Motor neuron (in vitro differentiated cells): ENCODE measurements around the gene PPIP5K2. TPM values are rescaled to one million over a fixed set of nuclear protein-coding genes. Genes with fewer than 3 reads are reported as not detected.

Source experiments
- ATAC-seq, 8 experiments: fragments of 200-7000 bp; cut with Tn5 transposase; replicated peaks in 6 of 8; 2 replicates each; pipeline ENCODE4 v1.8.0; 2021; ENCODE audit warnings: mild to moderate bottlenecking in 8 of 8, moderate library complexity in 8 of 8
- H3K27ac ChIP-seq, 2 donors: fragments of 250-450 bp; sonication (Bioruptor Pico); 2 replicates each; pipeline ENCODE4 v1.9.0; 2021; ENCODE audit warnings: antibody characterized with exemption in 2 of 2, mild to moderate bottlenecking in 2 of 2, moderate library complexity in 1 of 2
- H3K4me1 ChIP-seq, 2 donors: fragments of 250-450 bp; sonication (Bioruptor Pico); replicated peaks in 1 of 2; 2 replicates each; pipeline ENCODE4 v1.6.1; 2021; ENCODE audit warnings: antibody characterized with exemption in 2 of 2, mild to moderate bottlenecking in 2 of 2, moderate library complexity in 1 of 2
- H3K4me3 ChIP-seq, 5 donors: fragments of 250-450 bp; sonication (Bioruptor Pico); 2 replicates each; pipeline ENCODE4 v1.9.0; 2021; ENCODE audit warnings: antibody characterized with exemption in 5 of 5, mild to moderate bottlenecking in 5 of 5, moderate library complexity in 4 of 5
- WGBS, 10 experiments: fragments of 450-650 bp; shearing (Covaris generic); methylation state at CpG; one replicate each; pipeline ENCODE4 v1.0.0; 2022; 5-methylcytosine and 5-hydroxymethylcytosine counted together
- in situ Hi-C, 9 experiments: fragments of 400-800 bp; cut with MboI; loops; one replicate each; pipeline ENCODE4 v1.15.0; 2021; ENCODE audit warnings: low sequenced_read_pairs in 9 of 9, low pct_unique_long_range_greater_than_20kb in 2 of 9; ENCODE audit not compliant: unreplicated experiment in 9 of 9
- total RNA-seq, 8 experiments: library from RNA; unstranded; fragments of 300-600 nt; gene quantifications; 2 replicates each; pipeline versions ENCODE4 v1.2.3 to v1.2.4, GENCODE V29; 2022

Gene PPIP5K2
- total RNA-seq, 8 experiments from 2014 or later, result 36.2 to 54.5 (median 50.6) TPM

DNA sequence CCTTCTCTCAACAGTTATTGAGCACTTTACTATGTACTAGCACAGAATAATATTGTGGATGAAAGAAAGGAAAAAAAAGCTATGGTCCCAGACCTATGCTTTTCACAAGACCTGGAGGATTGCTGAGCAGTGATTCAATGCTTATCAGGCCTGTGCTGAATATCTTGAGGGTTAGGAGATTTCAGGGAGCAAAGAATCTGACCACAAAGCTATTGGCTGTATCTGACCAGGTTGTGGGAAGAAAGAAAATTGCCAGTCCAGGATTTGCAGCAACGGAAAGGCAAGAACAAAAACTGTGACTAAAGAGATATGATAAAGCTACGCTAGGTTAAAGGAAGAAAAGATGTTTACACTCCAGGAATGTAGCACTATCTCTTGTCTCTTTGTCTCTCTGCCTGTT is 123.6 kb downstream of the PPIP5K2 start:
- ATAC-seq, result no peak
- 50 to 100% (median 83%) methylated on average over 1 to 2 of the region's 2 CpGs; no CpG with 5 or more reads in 3 of the 10 experiments for WGBS, 10 experiments
- H3K27ac ChIP-seq, result no peak overlapping the region
- H3K4me1 ChIP-seq, result no peaks in the 10 kb centered on the region
- no peak overlapping the region for H3K4me3 ChIP-seq
- in situ Hi-C loops, result loop anchor here in 1 of 9 experiments (25.0 kb wide), 1 partner anchor 219 kb away; no protein-coding TSS in a partner anchor

DNA sequence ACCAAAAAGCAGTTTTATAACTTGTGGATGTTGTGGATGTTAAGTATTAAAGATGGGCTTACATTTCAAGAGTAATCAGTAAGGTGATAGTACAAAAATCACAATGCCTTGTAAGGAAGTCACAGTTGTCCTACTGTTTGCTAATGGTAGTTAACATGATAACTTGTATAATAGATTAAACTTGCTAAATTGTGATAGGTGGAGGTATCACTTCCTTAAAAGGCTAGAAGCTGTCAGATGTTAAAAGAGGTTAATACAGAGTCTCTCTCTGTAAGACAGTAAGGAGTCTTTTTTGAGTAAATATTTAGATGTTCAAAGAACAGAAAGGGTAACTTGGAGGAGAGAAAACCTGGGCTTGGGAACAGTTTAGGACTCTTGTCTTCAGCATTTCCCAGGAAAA is 124.3 kb downstream of the PPIP5K2 start:
- in situ Hi-C loops, result loop anchor here in 1 of 9 experiments (25.0 kb wide), 1 partner anchor 218 kb away; no protein-coding TSS in a partner anchor
- Histone ChIP-seq H3K4me3 (no peak overlapping the region), H3K27ac (no peak overlapping the region), H3K4me1 (no peaks in the 10 kb centered on the region)
- ATAC-seq, result no peak

DNA sequence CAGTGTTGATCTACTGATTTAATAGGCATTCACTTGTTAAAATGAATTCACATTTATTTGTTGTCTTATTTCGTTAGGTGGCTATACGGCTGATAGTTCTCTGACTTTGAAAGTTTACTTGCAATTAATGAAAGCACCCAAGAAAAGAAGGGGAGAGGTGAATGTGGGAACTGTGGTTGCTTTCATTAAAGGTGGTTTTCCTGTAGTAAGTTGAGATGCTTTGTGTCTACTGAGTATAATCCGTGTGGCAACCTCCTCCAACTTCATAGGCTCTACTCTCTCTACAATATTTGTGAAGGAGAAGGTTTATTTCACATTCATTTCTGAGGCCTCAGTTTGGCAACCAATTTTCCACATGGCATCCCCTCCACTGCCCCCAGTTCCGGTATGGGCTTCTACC is 125.7 kb downstream of the PPIP5K2 start:
- Histone ChIP-seq H3K27ac (no peak overlapping the region), H3K4me1 (no peaks in the 10 kb centered on the region), H3K4me3 (no peak overlapping the region)
- 75 to 100% (median 95%) methylated on average over 1 to 4 of the region's 4 CpGs; no CpG with 5 or more reads in 1 of the 10 experiments for WGBS, 10 experiments
- in situ Hi-C loops, result loop anchor here in 1 of 9 experiments (25.0 kb wide), 1 partner anchor 217 kb away; no protein-coding TSS in a partner anchor
- no peak for ATAC-seq

- no peaks in the 10 kb centered on the region for H3K4me1 ChIP-seq
- WGBS, 10 experiments, result 0 to 100% (median 36%) methylated on average over 1 of the region's 1 CpG; no CpG with 5 or more reads in 3 of the 10 experiments
- ATAC-seq, result peak in 3 of 8 experiments; percentile 78 to 92 (median 86)
- in situ Hi-C loops, result loop anchor here in 1 of 9 experiments (25.0 kb wide), 1 partner anchor 215 kb away; no protein-coding TSS in a partner anchor
- no peak overlapping the region for H3K4me3 ChIP-seq
- no peak overlapping the region for H3K27ac ChIP-seq
Measured at GRCh38 chr5:103247118-103247517, 127.0 kb downstream of the PPIP5K2 start.

DNA sequence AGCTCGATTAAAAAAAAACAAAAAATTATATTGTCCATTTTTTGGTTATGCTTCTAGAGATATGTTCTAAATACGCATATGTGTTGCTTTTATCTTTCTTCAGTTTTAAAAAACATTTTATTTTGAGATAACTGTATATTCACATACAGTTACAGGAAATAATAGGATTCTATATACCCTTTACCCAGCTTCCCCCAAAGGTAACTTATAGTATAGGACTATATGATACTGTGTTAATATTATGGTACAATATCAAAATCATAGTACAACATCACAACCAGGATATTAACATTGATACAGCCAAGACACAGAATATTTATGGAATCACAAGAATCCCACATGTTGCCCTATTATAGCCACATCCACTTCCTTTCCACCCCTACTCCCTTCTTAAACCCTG is 129.0 kb downstream of the PPIP5K2 start:
- Histone ChIP-seq H3K27ac (no peak overlapping the region), H3K4me1 (no peaks in the 10 kb centered on the region), H3K4me3 (no peak overlapping the region)
- ATAC-seq, result no peak
- in situ Hi-C loops, result loop anchor here in 1 of 9 experiments (25.0 kb wide), 1 partner anchor 213 kb away; no protein-coding TSS in a partner anchor
- WGBS, 10 experiments, result 56 to 100% (median 95%) methylated on average over 1 to 2 of the region's 2 CpGs; no CpG with 5 or more reads in 1 of the 10 experiments

- no peak for ATAC-seq
Measured at GRCh38 chr5:103254921-103255320, 134.8 kb downstream of the PPIP5K2 start.

DNA sequence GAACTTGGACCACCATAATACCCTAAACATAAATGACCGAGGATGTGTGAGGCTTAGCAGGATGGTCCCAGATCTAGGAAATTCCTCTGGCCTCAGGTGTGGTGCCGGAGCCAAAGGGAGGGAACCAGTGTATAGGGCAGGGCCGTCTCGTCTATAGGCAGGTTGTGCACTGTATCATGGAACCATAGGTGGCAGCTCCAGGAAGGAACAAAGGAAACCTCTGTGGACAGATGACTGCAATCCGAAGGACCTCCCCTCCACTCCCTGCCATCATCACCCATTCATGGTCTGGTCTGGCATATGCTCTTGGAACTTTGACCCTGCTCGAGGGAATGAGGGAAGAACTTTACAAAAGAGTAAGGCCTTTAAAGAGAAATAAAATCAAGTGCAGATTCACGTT is 135.6 kb downstream of the PPIP5K2 start:
- peaks cover 0 to 2% of the 10 kb centered on the region in 2 donors for H3K4me1 ChIP-seq
- no peak overlapping the region for H3K27ac ChIP-seq
- no peak overlapping the region for H3K4me3 ChIP-seq
- in situ Hi-C loops, result loop anchor here in 2 of 9 experiments (25.0 kb wide), 1 partner anchor 207 kb away; no protein-coding TSS in a partner anchor
- 70 to 100% (median 82%) methylated on average over 2 to 6 of the region's 7 CpGs; no CpG with 5 or more reads in 4 of the 10 experiments for WGBS, 10 experiments
- no peak for ATAC-seq

More at GRCh38 chr5:103254921-103255320, 134.8 kb downstream of the PPIP5K2 start:
- no peak overlapping the region for H3K4me3 ChIP-seq
- H3K4me1 ChIP-seq, result no peaks in the 10 kb centered on the region
- 0 to 83% methylated on average over 1 of the region's 1 CpG; no CpG with 5 or more reads in 8 of the 10 experiments for WGBS, 10 experiments
- no peak overlapping the region for H3K27ac ChIP-seq
- in situ Hi-C loops, result loop anchor here in 2 of 9 experiments (25.0 kb wide), 1 partner anchor 207 kb away; no protein-coding TSS in a partner anchor

DNA sequence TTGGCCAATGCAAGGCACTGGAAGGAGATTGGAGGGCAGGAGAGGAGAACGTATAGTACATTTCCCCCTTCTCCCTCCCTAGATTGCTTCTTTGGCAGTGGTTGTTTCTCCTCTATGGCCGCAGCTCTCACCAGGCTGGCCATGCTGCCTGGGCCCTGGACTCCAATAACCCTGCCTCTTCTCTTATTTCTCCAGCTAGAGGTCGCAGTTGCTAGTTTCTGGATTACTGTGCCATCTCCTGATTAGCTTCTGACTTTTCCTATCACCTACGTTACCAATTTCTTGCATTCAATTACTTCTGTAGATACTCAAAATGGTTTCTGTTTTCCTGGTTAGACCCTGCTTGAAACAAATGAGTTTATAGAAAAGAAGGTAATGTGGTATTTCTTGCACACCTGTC is 136.1 kb downstream of the PPIP5K2 start:
- no peak for ATAC-seq
- in situ Hi-C loops, result loop anchor here in 2 of 9 experiments (25.0 kb wide), 1 partner anchor 206 kb away; no protein-coding TSS in a partner anchor
- Histone ChIP-seq H3K4me3 (no peak overlapping the region), H3K27ac (no peak overlapping the region), H3K4me1 (peaks cover 0 to 7% of the 10 kb centered on the region in 2 donors)
- WGBS, 10 experiments, result 50 to 100% (median 86%) methylated on average over 1 to 3 of the region's 4 CpGs; no CpG with 5 or more reads in 3 of the 10 experiments

- in situ Hi-C loops, result loop anchor here in 2 of 9 experiments (25.0 kb wide), 1 partner anchor 204 kb away; no protein-coding TSS in a partner anchor
- peak; percentile 86 to 91 (median 88) for ATAC-seq
- Histone ChIP-seq H3K4me1 (peaks cover 3 to 17% of the 10 kb centered on the region in 2 donors), H3K4me3 (peak within 1 kb of the TSS; percentile 73 to 86 (median 82)), H3K27ac (peak within 1 kb of the TSS; percentile 76)
- WGBS, 10 experiments, result no CpG with 5 or more reads among the region's 45 CpGs
Measured at GRCh38 chr5:103258368-103258956, 138.4 kb downstream of the PPIP5K2 start, which contains the start of gene MACIR. TSS of gene MACIR (plus strand) at chr5:103258763. CDS start at chr5:103275920, 17,157 bp downstream.

- in situ Hi-C loops, result loop anchor here in 2 of 9 experiments (25.0 kb wide), 1 partner anchor 203 kb away; no protein-coding TSS in a partner anchor
- 0% methylated on average over 8 to 9 of the region's 91 CpGs; no CpG with 5 or more reads in 8 of the 10 experiments for WGBS, 10 experiments
- H3K4me3 ChIP-seq, result peak overlapping the region; percentile 73 to 86 (median 82)
- H3K4me1 ChIP-seq, result peaks cover 3 to 17% of the 10 kb centered on the region in 2 donors
- H3K27ac ChIP-seq, result peak overlapping the region; percentile 76
- ATAC-seq, result peak; percentile 34 to 62 (median 58)
Measured at GRCh38 chr5:103258957-103259704, 139.0 kb downstream of the PPIP5K2 start.

DNA sequence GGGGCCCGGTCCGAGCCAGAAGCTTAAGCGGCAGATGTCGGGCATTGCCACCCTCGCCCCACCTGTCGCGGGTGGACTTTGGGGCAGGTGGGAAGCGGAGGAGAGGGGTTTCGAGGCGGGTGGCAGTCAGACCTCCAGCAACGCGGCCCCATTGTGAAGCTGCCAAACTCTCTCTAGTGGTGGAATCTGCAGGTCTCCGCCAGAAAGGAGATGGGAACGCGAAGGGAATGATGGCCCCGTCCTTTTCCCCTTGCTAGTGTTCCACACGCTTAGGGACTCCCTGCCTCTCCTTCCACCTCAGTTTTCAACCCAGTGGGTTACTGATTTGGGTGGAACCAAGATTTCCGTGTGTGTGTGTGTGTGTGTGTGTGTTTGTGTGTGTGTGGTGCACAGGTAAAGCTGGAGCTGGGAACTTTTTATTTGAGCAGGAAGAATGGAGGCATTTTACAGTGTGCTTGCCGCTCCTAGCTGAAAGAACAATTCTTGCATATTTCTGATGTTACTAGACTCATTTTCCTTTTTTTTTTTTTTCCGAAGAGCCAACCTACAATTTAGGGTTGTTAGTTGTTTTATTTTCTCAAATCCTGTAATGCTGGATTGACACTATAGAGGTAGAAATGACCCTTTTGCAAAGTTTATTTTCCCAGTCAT is 139.7 kb downstream of the PPIP5K2 start:
- peaks cover 3 to 18% of the 10 kb centered on the region in 2 donors for H3K4me1 ChIP-seq
- in situ Hi-C loops, result loop anchor here in 2 of 9 experiments (25.0 kb wide), 1 partner anchor 202 kb away; no protein-coding TSS in a partner anchor
- peak in 7 of 8 experiments; percentile 0 to 2 (median 1) for ATAC-seq
- 0 to 8% (median 0%) methylated on average over 1 to 9 of the region's 20 CpGs; no CpG with 5 or more reads in 3 of the 10 experiments for WGBS, 10 experiments
- peak overlapping the region; percentile 73 to 86 (median 82) for H3K4me3 ChIP-seq
- H3K27ac ChIP-seq, result peak overlapping the region; percentile 76

DNA sequence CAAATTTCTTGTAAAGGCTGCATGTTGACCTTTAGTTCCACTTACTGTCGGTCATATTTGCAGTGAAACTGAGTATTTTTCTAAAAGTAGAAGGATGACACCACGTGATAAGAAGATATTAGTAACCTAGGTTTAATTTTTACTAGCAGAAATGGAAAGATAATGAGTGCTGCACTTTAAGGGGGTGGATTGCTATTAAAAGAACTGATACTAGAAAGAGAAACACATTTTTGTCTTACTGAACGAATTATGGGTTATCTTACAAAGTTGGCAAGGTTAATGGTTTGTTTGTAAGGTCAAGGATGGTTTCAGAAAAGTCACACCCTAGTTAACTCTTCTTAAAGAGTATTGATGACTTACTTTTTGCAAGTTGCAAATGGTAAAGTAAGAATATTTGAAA is 140.8 kb downstream of the PPIP5K2 start:
- H3K4me3 ChIP-seq, result peak overlapping the region in 3 of 5 donors; percentile 75 to 86 (median 82)
- WGBS, 10 experiments, result 9 to 58% (median 37%) methylated on average over 2 to 3 of the region's 3 CpGs; no CpG with 5 or more reads in 1 of the 10 experiments
- no peak for ATAC-seq
- no peak overlapping the region for H3K27ac ChIP-seq
- in situ Hi-C loops, result loop anchor here in 2 of 9 experiments (25.0 kb wide), 1 partner anchor 201 kb away; no protein-coding TSS in a partner anchor
- peaks cover 8 to 28% of the 10 kb centered on the region in 2 donors for H3K4me1 ChIP-seq
